ENCODE results near the gene RIC3. TPM values are rescaled to one million over a fixed set of nuclear protein-coding genes. Genes with fewer than 3 reads are reported as not detected.

RIC3 gene
- total and polyA plus RNA-seq, 2 of the 8 experiments (the other 6 are each of a cell fraction or from before 2014, with no cell fraction given), result 6.4 to 15.5 TPM

- Histone ChIP-seq H4K20me1 (replicated peaks in 1 of 2; ENCODE audit: control insufficient read depth in 1 of 2, insufficient read depth in 2 of 2, low read length in 2 of 2) (peaks cover 11 to 14% of the 10 kb centered on the region in 2 experiments), H3K23ac (ENCODE audit: insufficient read length) (no peak overlapping the region), H3K9me3 (ENCODE audit: insufficient read depth in 2 of 2, low read depth in 1 of 2, low read length in 1 of 2) (no peaks in the 10 kb centered on the region), H2BK12ac (ENCODE audit: low read depth, low read length) (no peak overlapping the region), H3K9ac (replicated peaks in 1 of 4; ENCODE audit: extremely low read depth in 1 of 4, low read depth in 3 of 4, low read length in 3 of 4) (no peak overlapping the region), H3K36me3 (ENCODE audit: control insufficient read depth in 2 of 4, insufficient read depth in 4 of 4, low read length in 3 of 4) (peaks cover 7 to 27% (median 21%) of the 10 kb centered on the region in 4 experiments; a peak in 7 of 8 replicates), H3K4me1 (replicated peaks in 1 of 4; ENCODE audit: control insufficient read depth in 3 of 4, insufficient read depth in 4 of 4, low read length in 3 of 4) (no peaks in the 10 kb centered on the region), H2BK20ac (ENCODE audit: low read length) (no peak overlapping the region), H3K27me3 (replicated peaks in 1 of 4; ENCODE audit: control insufficient read depth in 3 of 4, extremely low read depth in 1 of 4, insufficient read depth in 3 of 4, low read length in 3 of 4) (no peaks in the 10 kb centered on the region; a peak in 1 of 7 replicates), H2AK5ac (ENCODE audit: low read depth, low read length) (no peak overlapping the region), H3K27ac (ENCODE audit: low read depth, low read length) (no peak overlapping the region), H3K18ac (ENCODE audit: extremely low read depth, low read length) (no peak overlapping the region), H3K4ac (replicated peaks; ENCODE audit: insufficient read length, low read depth, low read length) (no peak overlapping the region), H2BK120ac (replicated peaks; ENCODE audit: low read depth, low read length) (no peak overlapping the region), H3K23me2 (ENCODE audit: low read depth, low read length) (no peaks in the 10 kb centered on the region; the same call in 1 of the 2 replicates), H3K4me3 (ENCODE audit: extremely low read depth in 1 of 4, insufficient read depth in 2 of 4, low read depth in 3 of 4, low read length in 4 of 4) (no peak overlapping the region), H2BK5ac (ENCODE audit: low read depth, low read length) (no peak overlapping the region), H3K56ac (replicated peaks; ENCODE audit: insufficient read length, low read depth, low read length) (no peak overlapping the region), H4K5ac (ENCODE audit: insufficient read length, low read depth, low read length) (no peak overlapping the region), H3K79me2 (ENCODE audit: control insufficient read depth in 1 of 2, insufficient read depth in 2 of 2, low read length in 2 of 2) (no peaks in the 10 kb centered on the region), H2BK15ac (ENCODE audit: low read length) (no peak overlapping the region), H3K4me2 (ENCODE audit: insufficient read depth in 1 of 2, low read depth in 2 of 2, low read length in 2 of 2) (no peak overlapping the region), H2AFZ (ENCODE audit: low read length) (no peak overlapping the region), H4K91ac (replicated peaks; ENCODE audit: insufficient read length, low read length) (no peak overlapping the region), H4K8ac (ENCODE audit: extremely low read depth, insufficient read depth, low read length) (no peak overlapping the region), H3K14ac (ENCODE audit: insufficient read length) (no peak overlapping the region), H3K79me1 (ENCODE audit: low read depth, low read length) (peaks cover 3% of the 10 kb centered on the region; the same call in 1 of the 2 replicates)
- ChIA-PET CTCF (ENCODE audit: partially characterized antibody) (interaction anchor here (0.9 to 30.2 kb wide), 14 partner anchors 7 to 205 kb away, joined by 3 to 1283 read pairs (median 15); partner anchors contain the start of gene EIF3F), POLR2A (ENCODE audit: partially characterized antibody) (interaction anchor here (0.6 to 1.9 kb wide), 4 partner anchors 11 to 151 kb away, joined by 3 to 4 read pairs (median 3); no protein-coding TSS in a partner anchor)
- WGBS, 2 experiments (ENCODE audit: extremely low coverage in 1 of 2, insufficient coverage in 1 of 2, insufficient read length in 1 of 2, insufficient replicate concordance in 2 of 2, low coverage in 1 of 2, low lambda C conversion rate in 2 of 2, missing lambda C conversion rate in 1 of 2), result 85% methylated on average over 8 of the region's 8 CpGs; no CpG with 5 or more reads in 1 of the 2 experiments
- FAIRE-seq, result no peak
- DNase-seq (ENCODE audit: low read depth in 1 of 2, low spot score in 2 of 2), result no peak
- TF ChIP-seq TAF7 (optimal IDR thresholded peaks at IDR 0.05; ENCODE audit: borderline replicate concordance, low read depth, low read length) (no peak), RNF2 (IDR thresholded peaks at IDR 0.05; ENCODE audit: borderline replicate concordance, low read depth, low read length, missing control alignments, poor library complexity, severe bottlenecking) (no peak), BCL11A (IDR thresholded peaks at IDR 0.05; ENCODE audit: low read depth in 2 of 2, low read length in 2 of 2) (no peak), RXRA (IDR thresholded peaks at IDR 0.05; ENCODE audit: insufficient read depth, low read depth, low read length) (no peak), CHD1 (IDR thresholded peaks at IDR 0.05; ENCODE audit: low read depth, low read length) (no peak), TAF1 (IDR thresholded peaks at IDR 0.05; ENCODE audit: low read depth, low read length) (no peak), KDM5A (IDR thresholded peaks at IDR 0.05; ENCODE audit: low read length) (no peak), EP300 (IDR thresholded peaks at IDR 0.05; ENCODE audit: borderline replicate concordance in 1 of 2, low read depth in 2 of 2, low read length in 2 of 2) (no peak), SP4 (IDR thresholded peaks at IDR 0.05; ENCODE audit: low read length) (no peak), CTBP2 (IDR thresholded peaks at IDR 0.05; ENCODE audit: borderline replicate concordance, insufficient read depth, insufficient read length, low read length) (no peak), ATF3 (IDR thresholded peaks at IDR 0.05; ENCODE audit: insufficient read depth, low read depth, low read length) (no peak), CBX8 (IDR thresholded peaks at IDR 0.05; ENCODE audit: borderline replicate concordance, low read depth, low read length) (no peak)
Observed at GRCh38 chr11:8097062-8097461, 71.8 kb downstream of the RIC3 start.
